ENCODE data around the gene CLPSL1.

DNA sequence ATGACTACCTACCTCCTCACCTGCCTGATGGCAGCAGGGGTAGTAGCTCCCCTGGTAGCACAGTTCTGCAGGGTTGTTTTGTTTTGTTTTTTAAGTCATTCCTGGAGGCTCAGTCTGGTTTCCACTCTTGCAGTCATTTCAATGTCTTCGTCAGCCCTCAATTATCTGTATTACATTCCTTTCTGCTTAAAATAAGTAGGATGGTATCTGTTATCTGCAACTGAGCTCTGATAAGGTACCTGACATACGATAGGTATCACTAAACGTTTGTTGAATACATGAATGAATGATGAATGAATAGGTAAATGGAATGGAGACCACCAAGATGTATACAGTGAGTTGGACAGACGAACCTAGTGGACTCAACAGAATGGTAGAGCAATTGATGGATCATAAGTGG, 11.6 kb upstream of the CLPSL1 start:
- TF ChIP-seq POLR2AphosphoS5 (IDR thresholded peaks at IDR 0.05; ENCODE audit: low read depth): no peak
- TF ChIP-seq REST (IDR thresholded peaks at IDR 0.05; ENCODE audit: insufficient replicate concordance, low read depth): no peak
- TF ChIP-seq, protein P1, sequence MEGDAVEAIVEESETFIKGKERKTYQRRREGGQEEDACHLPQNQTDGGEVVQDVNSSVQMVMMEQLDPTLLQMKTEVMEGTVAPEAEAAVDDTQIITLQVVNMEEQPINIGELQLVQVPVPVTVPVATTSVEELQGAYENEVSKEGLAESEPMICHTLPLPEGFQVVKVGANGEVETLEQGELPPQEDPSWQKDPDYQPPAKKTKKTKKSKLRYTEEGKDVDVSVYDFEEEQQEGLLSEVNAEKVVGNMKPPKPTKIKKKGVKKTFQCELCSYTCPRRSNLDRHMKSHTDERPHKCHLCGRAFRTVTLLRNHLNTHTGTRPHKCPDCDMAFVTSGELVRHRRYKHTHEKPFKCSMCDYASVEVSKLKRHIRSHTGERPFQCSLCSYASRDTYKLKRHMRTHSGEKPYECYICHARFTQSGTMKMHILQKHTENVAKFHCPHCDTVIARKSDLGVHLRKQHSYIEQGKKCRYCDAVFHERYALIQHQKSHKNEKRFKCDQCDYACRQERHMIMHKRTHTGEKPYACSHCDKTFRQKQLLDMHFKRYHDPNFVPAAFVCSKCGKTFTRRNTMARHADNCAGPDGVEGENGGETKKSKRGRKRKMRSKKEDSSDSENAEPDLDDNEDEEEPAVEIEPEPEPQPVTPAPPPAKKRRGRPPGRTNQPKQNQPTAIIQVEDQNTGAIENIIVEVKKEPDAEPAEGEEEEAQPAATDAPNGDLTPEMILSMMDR (IDR thresholded peaks at IDR 0.05; ENCODE audit: insufficient read depth, low read length): no peak
- TF ChIP-seq GABPA (IDR thresholded peaks at IDR 0.05; ENCODE audit: low read depth): no peak
